COLO668 (cell line): ENCODE results near the gene SLC38A6.

Experiments
- DNase-seq: peaks from one replicate; lab custom pipeline; 2025; ENCODE audit not compliant: unreplicated experiment; lab: John Stamatoyannopoulos, UW

SLC38A6 gene

DNA sequence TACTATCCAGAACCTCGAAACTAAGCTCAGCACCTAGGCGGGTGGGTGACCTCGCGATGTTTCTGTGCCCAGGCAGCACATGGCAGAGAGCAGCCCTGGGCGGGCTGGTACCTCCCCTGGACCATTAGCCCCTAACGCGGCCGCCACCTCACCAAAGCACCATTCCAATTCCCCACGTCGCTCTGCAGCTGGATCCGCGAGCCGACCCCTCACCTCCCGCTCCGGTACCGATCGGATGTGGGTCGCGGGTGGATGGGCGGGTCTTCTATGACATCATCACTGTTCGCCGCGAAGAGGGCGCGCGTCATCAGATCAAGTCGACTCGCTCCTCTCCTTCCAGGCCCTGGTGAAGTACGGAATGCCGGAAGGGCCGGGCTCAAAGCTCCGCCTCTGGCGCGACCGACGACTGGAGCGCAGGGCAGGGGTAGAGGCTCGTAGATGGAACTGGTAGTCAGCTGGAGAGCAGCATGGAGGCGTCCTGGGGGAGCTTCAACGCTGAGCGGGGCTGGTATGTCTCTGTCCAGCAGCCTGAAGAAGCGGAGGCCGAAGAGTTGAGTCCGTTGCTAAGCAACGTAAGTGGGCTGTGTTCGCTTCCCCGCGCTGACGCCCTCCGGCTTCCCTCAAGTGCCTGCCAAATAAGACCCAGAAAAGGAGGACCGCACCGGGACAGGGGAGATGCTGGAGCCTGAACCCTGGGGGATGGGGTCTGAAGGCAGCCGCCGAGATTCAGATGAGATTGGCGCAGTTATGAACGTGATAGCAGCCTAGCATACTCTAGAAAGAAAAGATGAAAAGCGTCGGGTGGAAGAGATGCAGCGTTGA lies at the start of gene SLC38A6, which contains the start of gene TRMT5:
SLC38A6 (plus strand) TSS at position 435 of the 822 bp plus-strand sequence; CDS start at position 468, 33 bp downstream.
TRMT5 (minus strand) TSS at position 269 of the 822 bp plus-strand sequence; CDS start at position 163, 106 bp downstream.
- peak; percentile 96 for DNase-seq

DNA sequence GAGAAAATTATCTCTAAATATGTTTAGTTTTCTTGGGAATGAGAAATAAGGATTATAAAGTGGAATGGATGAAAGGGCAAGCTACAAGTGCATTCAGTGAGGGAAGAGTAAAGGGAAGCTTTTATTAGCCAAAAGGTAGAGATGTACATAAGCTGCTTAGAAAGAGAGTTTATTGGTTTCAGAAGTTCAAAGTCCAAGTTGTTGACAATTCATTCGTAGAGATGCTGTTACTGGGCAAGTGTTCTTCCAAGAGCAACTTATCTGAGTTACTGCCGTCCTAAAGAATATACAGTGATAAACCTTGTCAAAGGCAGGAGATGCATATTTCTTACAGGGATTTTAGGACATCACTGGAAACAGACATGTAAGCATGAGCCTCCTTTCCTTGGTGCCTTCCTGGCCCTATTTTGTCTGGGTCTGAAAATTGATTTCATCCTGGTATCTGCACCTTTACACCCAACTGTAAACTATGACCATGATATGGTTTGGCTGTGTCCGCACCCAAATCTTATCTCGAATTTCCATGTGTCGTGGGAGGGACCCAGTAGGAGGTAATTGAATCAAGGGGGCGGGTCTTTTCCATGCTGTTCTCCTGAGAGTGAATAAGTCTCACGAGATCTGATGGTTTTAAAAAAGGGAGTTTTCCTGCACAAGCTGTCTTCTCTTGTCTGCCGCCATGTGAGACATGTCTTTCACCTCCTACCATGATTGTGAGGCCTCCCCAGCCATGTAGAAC lies 47.0 kb upstream of the SLC38A6 start:
- DNase-seq: no peak

DNA sequence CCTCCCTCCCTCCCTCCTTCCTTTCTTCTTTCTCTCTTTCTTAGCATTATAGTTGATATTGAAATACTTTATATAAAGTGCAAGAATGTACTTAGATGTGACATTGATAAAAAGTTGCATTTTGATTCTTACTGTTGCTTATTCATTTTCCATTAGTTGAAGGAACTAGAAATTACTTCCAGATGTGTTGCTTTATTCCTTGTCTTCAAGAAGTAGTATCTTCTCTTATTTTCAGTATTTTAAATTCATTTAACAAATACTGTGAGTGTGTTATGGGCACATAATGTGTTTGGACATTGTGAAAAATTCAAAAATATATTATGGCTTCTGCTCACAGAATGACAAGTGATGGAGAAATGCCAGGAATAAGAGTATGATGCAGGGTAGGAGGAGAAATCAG lies 45.7 kb upstream of the SLC38A6 start:
- DNase-seq: no peak

DNA sequence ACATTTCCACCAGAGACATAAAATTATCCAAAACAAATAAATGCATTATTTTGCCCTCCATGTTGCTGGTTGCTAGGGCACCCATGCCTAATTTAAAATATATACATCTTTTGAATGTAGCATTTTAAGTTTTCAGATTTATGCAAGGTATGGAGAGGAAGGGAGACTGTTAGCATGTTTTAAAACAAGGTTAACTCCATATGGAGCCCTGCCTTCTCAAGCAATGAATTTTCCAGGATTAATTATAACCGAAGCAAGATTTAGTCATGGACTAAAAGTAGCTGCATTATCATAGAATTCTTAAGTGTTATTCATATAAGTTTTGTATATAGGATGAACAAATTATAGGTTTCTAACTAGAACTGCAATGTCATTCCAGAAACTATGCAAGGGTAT lies 37.4 kb upstream of the SLC38A6 start:
- DNase-seq: no peak

DNA sequence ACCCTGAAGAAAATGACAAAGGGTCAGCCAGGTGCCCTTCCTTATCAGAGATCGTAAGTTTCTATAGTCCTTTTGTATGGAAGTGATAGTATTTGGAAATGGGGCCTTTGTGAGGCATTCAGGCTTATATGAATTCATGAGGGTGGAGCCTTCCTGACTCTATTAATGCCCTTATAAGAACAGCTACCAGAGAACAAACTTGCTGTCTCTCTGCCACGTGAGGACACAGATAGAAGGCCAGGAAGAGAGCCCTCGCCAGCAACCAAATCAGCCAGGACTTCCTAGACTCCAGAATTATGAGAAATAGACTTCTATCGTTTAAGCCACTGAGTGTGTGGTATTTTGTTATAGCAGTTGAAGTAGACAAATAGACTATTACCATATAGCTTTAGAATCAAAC lies 36.8 kb upstream of the SLC38A6 start:
- no peak for DNase-seq

DNA sequence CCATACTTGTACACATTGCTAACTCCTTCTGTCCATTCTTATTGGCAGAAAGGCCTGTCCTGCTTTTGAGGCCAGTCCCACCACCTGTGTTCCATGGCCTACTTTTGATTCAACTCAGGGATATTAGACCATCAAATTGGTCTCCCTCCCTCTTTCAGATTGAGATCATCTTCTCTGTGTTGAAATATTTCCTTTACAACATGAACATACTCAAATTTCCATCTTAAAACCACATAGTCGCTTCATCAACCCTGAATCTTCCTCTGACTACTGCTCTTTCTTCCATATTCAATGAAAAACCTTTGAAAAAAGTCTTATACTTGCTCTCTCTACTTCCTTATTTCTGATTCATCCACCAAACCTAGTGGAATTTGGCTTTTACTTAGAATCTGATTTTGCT lies 35.1 kb upstream of the SLC38A6 start:
- no peak for DNase-seq

DNA sequence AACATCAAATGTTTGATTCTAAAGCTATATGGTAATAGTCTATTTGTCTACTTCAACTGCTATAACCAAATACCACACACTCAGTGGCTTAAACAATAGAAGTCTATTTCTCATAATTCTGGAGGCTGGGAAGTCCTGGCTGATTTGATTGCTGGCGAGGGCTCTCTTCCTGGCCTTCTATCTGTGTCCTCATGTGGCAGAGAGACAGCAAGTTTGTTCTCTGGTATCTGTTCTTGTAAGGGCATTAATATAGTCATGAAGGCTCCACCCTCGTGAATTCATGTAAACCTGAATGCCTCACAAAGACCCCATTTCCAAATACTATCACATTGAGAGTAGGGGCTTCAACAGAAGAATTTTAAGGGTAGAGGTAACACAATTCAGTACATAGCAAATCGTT lies 34.3 kb upstream of the SLC38A6 start:
- no peak for DNase-seq

DNA sequence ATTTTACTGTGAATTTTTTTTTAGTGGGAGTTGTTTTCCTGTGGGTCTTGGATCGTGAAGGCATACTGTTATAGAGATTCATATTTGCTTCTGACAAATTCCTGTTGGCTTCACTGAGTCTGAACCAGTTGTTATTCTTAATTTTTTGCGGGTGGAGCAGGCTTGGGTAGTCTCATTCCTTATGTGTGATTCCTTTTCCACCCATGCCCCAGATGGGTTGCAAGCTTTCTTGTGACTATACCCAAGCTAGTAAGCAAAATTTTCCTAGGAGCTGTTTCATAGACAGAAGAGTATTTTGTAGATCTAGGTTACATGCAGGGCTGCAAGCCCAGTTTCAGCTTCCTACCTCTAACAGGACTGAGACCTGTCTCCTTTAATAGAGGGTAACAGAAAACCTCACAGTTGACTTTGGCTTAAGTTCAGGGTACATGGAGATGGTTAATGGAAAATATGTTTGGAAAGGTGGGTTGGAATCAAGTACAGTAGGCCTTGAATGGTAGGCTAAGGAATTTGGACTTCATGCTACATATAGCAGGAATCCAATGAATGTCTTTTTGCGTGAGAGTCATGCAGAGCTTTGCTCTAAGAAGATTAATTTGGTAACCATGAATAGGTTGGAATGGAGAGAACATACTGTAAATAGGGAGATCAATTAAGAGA lies 29.1 kb upstream of the SLC38A6 start:
- no peak for DNase-seq

DNA sequence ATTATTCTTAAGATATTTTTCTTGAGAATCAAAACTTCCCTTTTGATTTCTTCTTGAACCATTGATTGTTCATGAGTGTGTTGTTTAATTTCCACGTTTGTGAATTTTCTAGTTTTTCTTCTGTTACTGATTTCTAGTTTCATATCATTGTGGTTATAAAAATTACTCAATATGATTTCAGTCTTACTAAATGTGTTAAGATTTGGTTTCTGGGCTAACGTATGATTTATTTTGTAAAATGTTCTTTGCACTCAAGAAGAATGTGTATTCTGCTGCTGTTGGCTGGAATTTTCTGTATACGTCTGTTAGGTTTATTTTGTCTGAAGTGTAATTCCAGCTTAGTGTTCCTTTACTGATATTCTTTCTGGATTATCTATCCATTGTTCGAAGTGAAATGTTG lies 24.8 kb upstream of the SLC38A6 start:
- no peak for DNase-seq

DNA sequence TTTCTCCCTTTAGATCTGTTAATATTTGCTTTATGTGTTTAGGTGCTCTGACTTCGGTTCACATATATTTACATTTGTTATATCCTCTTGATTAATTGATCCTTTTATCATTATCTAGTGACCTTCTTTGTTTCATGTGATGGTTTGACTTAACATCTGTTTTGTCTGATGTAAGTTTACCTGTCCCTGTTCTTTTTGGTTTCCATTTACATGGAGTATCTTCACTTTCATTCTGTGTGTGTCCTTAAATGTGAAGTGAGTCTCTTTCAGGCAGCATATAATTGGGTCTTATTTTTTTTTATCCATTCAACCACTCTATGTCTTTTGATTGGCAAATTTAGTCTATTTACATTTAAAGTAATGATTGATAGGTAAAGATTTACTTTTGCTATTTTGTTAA lies 24.4 kb upstream of the SLC38A6 start:
- DNase-seq: no peak

DNA sequence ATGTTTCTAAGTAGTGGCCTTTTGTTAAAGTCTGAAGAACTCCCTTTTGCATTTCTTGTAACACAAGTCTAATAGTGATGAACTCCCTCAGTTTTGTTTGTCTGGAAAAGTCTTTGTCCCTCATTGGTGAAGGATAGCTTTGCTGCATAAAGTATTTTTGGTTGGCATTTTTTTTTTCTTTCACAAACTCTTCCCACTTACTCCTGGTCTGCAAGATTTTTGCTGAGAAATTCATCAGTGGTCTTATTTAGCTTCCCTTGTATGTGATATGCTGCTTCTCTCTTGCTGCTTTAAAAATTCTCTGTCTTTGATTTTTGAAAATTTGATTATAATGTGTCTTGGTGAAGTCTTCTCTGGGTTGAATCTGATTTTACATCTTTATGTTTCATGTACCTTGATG lies 22.9 kb upstream of the SLC38A6 start:
- no peak for DNase-seq

DNA sequence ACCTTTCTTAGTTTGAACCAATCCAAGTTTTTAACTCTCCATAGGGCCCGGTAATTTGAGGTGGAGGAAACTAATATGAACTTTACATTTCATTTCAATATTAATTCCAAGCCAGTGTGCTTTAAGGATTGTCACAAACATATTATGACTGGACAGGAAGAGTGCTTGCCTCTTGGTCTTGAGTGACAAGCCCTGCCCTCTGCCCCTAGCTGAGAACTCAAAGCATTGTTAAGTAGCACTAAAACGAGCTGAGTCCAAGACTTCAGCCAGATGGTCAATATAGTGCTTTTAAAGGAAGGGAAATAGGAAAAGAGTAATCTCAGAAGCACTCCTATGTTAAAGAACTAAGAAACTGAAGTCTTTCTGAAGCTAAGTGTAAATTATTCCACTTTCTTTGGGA lies 17.3 kb upstream of the SLC38A6 start:
- no peak for DNase-seq

DNA sequence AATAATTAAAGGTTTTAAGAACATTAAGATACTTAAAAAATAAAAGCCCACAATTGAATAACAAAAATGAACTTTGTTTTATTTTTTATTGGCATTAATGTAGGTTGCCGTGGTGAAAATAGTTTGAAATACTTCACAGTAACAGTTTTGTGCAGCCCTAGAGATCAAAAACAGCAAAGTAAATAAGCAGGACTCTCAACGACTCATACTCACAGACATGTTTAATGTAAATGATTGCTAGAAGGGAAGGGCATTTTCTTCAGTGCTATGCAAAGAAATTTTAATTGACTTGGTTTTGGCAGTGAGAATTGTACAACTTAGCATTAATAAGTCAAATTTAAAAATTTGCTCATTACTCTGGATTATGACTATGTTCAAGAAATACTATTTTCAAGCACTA lies 16.1 kb upstream of the SLC38A6 start:
- no peak for DNase-seq

DNA sequence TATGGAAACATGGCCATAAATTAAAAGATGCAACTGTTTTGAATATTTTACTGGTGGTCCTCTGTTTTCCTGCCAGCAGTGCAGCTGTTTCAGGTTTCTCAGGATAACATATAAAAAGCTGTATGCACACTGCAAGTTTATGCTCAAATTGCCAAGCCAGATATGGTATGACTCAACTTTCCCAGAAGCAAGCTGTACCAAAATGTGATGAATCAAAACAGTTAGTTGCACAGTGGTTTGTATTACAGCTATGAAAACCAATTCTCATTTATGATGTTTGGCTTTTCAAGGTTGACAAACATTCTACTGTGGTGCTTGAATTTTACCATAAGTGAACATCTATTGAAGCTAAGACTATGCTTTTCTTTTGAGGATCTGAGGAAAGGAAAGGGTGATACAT lies 15.6 kb upstream of the SLC38A6 start:
- DNase-seq: no peak

DNA sequence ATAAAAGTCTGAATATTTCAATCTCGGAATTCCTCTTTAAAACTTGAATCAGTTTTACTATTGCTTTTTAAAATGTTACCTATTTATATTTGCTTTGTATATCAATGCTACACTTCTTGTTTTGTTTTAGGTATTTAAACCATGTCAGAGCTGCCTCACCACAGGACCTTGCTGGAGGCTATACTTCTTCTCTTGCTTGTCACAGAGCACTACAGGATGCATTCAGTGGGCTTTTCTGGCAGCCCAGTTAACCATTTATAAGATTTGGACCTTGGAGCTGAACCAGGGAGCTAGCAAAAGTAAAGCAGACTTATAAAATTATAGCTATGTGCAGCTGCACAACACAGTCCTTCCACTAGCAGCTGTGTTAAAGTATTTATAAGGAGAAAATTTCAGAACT lies 12.9 kb upstream of the SLC38A6 start:
- DNase-seq: no peak

DNA sequence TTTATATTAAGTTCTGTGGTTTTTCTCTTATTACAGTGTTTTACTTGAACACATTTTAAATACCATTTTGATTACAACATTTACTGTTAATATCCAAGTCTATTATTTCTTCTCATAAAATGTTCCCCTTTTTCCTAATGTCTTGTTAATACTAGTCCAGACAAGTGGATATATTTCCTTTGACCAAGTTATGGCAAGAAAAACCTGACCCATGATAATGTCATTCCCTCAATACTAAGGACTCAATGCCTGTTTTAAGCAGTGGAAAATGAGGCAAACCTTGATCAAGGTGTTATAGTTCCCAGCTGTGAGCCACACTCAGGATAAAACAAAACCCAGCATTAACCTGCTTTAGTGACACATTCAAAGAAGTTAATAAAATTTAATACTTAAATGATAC lies 12.4 kb upstream of the SLC38A6 start:
- no peak for DNase-seq

DNA sequence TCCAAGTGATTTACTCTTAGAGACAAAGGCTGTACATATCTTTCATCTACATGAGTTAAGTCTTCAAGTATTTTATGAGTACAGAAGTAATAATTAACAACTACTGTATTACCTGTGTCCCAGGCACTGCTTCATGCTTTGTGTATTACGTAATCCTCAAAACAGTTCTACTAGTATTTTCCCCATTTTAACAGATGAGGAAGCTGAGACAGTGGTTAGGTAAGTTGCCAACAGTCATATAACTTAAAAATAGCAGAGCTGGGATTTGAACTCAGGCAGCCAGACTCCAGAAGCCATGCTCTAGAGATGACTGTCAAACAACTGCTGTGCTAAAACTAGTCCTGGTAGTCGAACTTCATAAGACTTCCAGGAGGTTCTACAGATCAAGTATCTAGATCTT lies 10.9 kb upstream of the SLC38A6 start:
- no peak for DNase-seq

DNA sequence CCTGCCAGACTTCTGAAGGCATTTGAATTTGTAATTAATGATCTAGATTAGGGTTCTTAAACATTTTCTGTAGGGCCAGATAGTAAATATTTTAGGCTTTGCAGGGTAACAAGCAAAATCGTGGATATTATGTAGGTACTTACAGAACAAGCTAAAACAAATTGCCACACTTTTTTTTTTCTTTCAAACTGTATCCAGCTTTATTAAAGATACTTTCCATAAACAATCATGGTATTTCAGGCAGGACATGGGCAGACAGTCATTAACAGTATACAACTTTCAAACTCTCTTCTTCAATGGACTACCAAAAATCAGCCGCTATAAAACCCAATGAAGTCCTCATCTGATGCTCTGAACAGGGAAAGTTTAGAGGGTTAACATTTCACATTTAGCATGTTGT lies 9.8 kb upstream of the SLC38A6 start:
- no peak for DNase-seq

DNA sequence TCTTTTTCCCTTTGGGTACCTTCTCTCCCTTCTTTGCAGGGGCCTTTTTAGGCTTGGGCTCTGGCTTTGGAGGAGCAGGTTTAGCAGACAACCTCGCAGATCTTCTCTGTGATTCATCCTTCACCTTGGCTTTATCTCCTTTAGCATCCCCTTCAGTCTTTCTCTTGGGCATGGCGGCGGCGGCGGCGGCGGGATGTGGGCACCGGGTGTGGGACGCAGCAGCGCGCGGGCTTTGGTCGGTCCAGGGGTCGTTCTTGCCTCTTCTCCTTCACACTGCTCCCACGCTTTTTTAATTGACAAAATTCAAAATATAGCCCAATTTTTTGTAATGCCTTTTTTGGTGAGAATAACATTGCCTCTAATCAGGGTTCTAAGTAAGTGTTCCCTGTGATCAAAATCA lies 8.8 kb upstream of the SLC38A6 start:
- DNase-seq: no peak

DNA sequence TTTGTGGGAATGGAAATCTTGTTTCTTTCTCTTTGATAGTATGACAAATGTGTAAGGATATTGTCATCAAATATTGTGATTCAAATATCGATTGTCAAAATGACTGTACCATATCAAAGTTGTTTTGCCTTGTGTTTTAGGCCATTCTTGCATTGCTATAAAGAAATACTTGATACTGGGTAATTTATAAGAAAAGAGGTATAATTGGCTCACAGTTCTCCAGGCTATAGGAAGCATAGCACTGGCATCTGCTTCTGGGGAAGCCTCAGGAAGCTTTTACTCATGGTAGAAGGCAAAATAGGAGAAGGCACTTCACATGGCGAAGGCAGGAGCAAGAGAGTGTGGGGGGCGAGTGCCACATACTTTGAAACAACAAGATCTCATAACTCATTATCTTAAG lies 8.0 kb upstream of the SLC38A6 start:
- no peak for DNase-seq

DNA sequence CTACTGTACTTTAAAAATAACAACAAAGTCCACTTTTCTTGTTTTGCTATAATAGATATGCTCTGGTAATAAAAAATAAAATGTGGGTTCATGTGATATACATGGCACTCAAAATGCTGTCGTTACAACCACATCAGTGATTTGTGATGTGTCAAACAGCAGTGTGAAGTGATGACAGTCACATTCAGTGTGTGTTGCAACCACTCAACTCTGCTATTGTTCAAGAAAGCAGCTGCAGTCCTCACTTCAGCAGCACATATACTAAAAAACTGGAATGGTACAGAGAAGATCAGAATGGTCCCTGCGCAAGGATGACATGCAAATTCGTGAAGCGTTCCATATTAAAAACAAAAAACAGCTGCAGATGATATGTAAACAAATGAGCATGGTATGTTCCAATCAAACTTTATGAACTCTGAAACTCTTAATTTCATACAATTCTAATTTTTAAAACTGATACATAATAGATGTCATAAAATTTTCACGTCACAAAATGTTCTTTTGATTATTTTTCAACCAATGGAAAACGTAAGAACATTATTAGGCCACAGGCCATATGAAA lies 6.9 kb upstream of the SLC38A6 start:
- no peak for DNase-seq

DNA sequence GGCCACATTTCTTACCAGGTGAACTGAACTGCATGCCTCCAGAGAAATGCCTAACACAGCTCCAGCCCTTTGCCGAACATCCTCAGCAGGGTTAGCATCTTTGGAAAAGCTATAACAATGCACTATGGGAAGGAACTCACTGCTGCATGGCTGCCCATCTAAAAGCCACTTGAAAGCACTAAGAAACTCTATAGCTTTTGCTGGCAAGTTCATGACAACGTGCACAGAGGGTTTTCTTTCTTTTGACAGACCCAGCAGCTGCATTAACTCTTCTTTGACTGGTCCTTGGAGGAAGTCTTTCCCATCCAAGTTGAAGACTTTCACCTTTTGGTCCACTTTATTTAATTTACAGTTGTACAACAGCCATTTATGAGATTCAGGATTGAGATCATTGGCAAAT lies 5.5 kb upstream of the SLC38A6 start:
- DNase-seq: no peak
